H1 (cell line): ENCODE data around the gene CCDC157.
A peak's percentile ranks its signal among the peaks of the same experiment; 100 is the strongest.

Experiments used
- BCL11A ChIP-seq, 2 experiments: IDR thresholded peaks; one replicate each; pipeline ENCODE4 v1.6.1; 2011; ENCODE audit warnings: low read depth in 2 of 2, low read length in 2 of 2, mild to moderate bottlenecking in 2 of 2
- HDAC2 ChIP-seq, 2 experiments: fragments of 300-600 bp in 1 of 2; sonication (generic) in 1 of 2; IDR thresholded peaks; 2 replicates each; pipeline ENCODE4 v1.6.1; 2011 to 2012; ENCODE audit warnings: low read depth in 2 of 2, low read length in 2 of 2, mild to moderate bottlenecking in 2 of 2, moderate library complexity in 2 of 2, borderline replicate concordance in 1 of 2, inconsistent platforms in 1 of 2
- SRF ChIP-seq: IDR thresholded peaks from 2 replicates; pipeline ENCODE4 v1.6.1; 2011; ENCODE audit warnings: mild to moderate bottlenecking, low read depth, low read length, moderate library complexity

DNA sequence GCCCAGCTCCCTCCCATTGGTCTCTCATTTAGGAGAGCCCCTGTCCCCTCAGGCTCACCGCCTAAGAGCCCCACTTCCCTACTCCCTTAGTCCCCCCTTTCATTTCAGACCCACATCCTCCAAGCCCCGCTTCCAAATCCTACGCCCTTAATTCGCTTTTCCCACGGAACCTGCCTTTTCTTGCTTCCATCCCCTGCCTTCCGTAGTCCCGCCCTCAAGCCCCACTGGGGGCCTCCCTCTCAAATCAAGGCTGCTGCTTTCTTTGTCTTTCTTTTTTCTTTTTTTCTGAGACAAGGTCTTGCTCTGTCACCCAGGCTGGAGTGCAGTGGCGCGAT, 396 bp downstream of the CCDC157 start:
- TF ChIP-seq SRF (no peak), HDAC2 (IDR thresholded peaks at IDR 0.05; ENCODE audit: borderline replicate concordance in 1 of 2, low read depth in 2 of 2, low read length in 2 of 2) (peak in 1 of 2 experiments; percentile 23; a peak in 1 of 4 replicates), BCL11A (IDR thresholded peaks at IDR 0.05; ENCODE audit: low read depth in 2 of 2, low read length in 2 of 2) (no peak)
